GM19193 (cell line): Measurements from ENCODE around the gene SLC4A7.
A peak's percentile ranks its signal among the peaks of the same experiment; 100 is the strongest.

Experiments
- POLR2A ChIP-seq: IDR thresholded peaks from 4 replicates; pipeline ENCODE4 v1.6.1; 2011; ENCODE audit not compliant: insufficient read depth, insufficient read length; ENCODE audit errors: extremely low read depth

SLC4A7 gene

GRCh38 chr3:27484015-27484844, at the start of gene SLC4A7:
TSS of gene SLC4A7 (minus strand) at chr3:27484384. CDS start at chr3:27484126, 258 bp downstream.
- peak; percentile 80 for TF ChIP-seq POLR2A

- TF ChIP-seq POLR2A: no peak
Observed at GRCh38 chr3:27533261-27533607, 49.0 kb upstream of the SLC4A7 start.

- no peak for TF ChIP-seq POLR2A
Observed at GRCh38 chr3:27532426-27533260, 48.5 kb upstream of the SLC4A7 start.

- no peak for TF ChIP-seq POLR2A
Observed at GRCh38 chr3:27528791-27529190, 44.6 kb upstream of the SLC4A7 start.

- no peak for TF ChIP-seq POLR2A
Observed at GRCh38 chr3:27526614-27527315, 42.6 kb upstream of the SLC4A7 start.

GRCh38 chr3:27521872-27522265, 37.7 kb upstream of the SLC4A7 start:
- TF ChIP-seq POLR2A: no peak

GRCh38 chr3:27521179-27521871, 37.1 kb upstream of the SLC4A7 start:
- no peak for TF ChIP-seq POLR2A

- TF ChIP-seq POLR2A: no peak
Observed at GRCh38 chr3:27511724-27512422, 27.7 kb upstream of the SLC4A7 start.

GRCh38 chr3:27509376-27509775, 25.2 kb upstream of the SLC4A7 start:
- no peak for TF ChIP-seq POLR2A

GRCh38 chr3:27508424-27508823, 24.2 kb upstream of the SLC4A7 start:
- TF ChIP-seq POLR2A: no peak

- no peak for TF ChIP-seq POLR2A
Observed at GRCh38 chr3:27507515-27508266, 23.5 kb upstream of the SLC4A7 start.

- TF ChIP-seq POLR2A: no peak
Observed at GRCh38 chr3:27507111-27507510, 22.9 kb upstream of the SLC4A7 start.

- TF ChIP-seq POLR2A: no peak
Observed at GRCh38 chr3:27504749-27505148, 20.6 kb upstream of the SLC4A7 start.

- TF ChIP-seq POLR2A: no peak
Observed at GRCh38 chr3:27503526-27503925, 19.3 kb upstream of the SLC4A7 start.

- no peak for TF ChIP-seq POLR2A
Observed at GRCh38 chr3:27501759-27502158, 17.6 kb upstream of the SLC4A7 start.
